Activated CD8-positive, alpha-beta memory T cell treated with anti-CD3 and anti-CD28 coated beads, Interleukin-2, amount 10 ng/mL, durations not matched to agents 7 days and 5 days (primary cell): ENCODE data around the gene PIM1. TPM values are rescaled to one million over a fixed set of nuclear protein-coding genes. Genes with fewer than 3 reads are reported as not detected.

ENCODE experiments used
- ATAC-seq: fragments of 150-1000 bp; cut with Tn5 transposase; one replicate; pipeline ENCODE4 v1.10.0; 2021; ENCODE audit warnings: moderate library complexity
- CTCF ChIA-PET: fragments of 350-600 bp; sonication (Branson Sonifier 250); formaldehyde crosslinking; loops from one replicate; lab custom pipeline; 2021; ENCODE audit warnings: antibody characterized with exemption; lab: Charles Lee
- DNase-seq: peaks from one replicate; pipeline ENCODE4 v3.0.0-alpha.2; 2020
- H3K27ac Mint-ChIP-seq: one replicate; pipeline ENCODE4 v1.8.0; 2021; ENCODE audit warnings: mild to moderate bottlenecking, mixed read lengths
- H3K27me3 Mint-ChIP-seq: one replicate; pipeline ENCODE4 v1.8.0; 2021; ENCODE audit warnings: mixed read lengths
- H3K36me3 Mint-ChIP-seq: one replicate; pipeline ENCODE4 v1.8.0; 2021; ENCODE audit warnings: mild to moderate bottlenecking, mixed read lengths
- H3K4me1 Mint-ChIP-seq: one replicate; pipeline ENCODE4 v1.8.0; 2021; ENCODE audit warnings: mixed read lengths
- H3K4me3 Mint-ChIP-seq: one replicate; pipeline ENCODE4 v1.8.0; 2021; ENCODE audit warnings: mild to moderate bottlenecking, moderate library complexity, mixed read lengths
- H3K9me3 Mint-ChIP-seq: one replicate; pipeline ENCODE4 v1.8.0; 2022; ENCODE audit warnings: low read depth, mixed read lengths
- total RNA-seq, 2 experiments: library from RNA; stranded (reverse); gene quantifications; one replicate each; pipeline ENCODE4 v1.2.3, GENCODE V29; 2021

Gene PIM1
- total RNA-seq, 2 experiments from 2014 or later = 361 to 464 TPM

DNA sequence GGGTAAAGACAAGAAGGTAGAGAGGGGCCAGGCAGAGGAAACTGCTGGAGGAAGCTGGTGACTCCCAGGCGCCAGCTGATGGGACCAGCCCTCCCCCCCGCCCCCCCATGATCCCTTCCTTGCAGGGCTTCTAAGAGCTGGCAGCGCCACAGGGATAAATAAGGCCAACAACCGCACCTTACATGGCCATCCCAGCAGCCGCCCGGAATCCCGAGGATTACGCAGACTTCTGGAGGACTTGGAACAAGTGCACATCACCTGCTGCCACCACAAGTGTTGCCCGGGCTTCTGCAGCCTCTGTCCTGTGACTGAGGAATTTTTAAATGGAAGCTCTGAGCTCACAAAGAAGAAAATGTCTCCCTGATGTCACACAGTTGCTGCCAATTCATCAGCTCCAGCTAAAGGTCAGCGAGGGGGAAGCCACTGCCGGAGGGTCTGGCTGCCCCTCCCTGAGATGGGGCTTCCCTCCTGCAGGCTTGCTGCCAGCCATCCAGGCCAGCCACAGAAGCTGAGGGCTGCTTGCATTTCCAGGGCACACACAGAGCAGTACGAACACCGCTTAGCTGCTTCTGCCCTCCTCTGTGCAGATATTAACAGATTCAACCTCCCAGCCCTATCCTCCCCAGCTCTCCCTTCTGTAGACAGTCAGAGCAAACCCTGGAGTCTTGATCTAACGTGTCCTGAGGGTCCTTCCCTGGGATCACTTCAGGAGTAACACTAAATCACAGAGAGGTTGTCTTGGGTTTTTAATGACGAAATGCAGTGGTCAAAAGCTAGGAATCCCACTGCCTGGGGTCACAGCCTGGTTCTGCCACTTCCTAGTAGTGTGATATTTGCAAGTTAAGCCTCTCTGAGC lies 38.6 kb upstream of the PIM1 start:
- no peak overlapping the region for H3K4me3 Mint-ChIP-seq
- no peak for ATAC-seq
- CTCF ChIA-PET = interaction anchor here (0.7 to 2.3 kb wide), 5 partner anchors 8 to 44 kb away, joined by 3 to 5 read pairs (median 3); no protein-coding TSS in a partner anchor

DNA sequence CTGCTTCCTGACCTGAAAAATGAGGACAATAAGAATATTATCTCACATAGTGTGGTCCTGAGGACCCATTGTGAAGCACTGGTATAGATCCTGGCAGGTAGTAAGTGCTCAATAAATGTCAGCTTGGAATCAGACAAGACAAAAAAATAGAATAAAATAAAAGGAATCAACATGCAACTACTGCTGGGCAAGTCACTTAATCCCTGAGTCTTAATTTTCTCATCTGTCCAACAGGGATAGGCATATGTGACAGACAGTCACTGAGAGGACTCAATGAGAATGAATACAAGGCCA lies 38.0 kb upstream of the PIM1 start:
- no peak overlapping the region for H3K27ac Mint-ChIP-seq
- H3K9me3 Mint-ChIP-seq = no peaks in the 10 kb centered on the region
- CTCF ChIA-PET = interaction anchor here (1.2 kb wide), 1 partner anchor 44 kb away, joined by 3 read pairs; no protein-coding TSS in a partner anchor

More for the DNA sequence above, 38.6 kb upstream of the PIM1 start:
- H3K27ac Mint-ChIP-seq = no peak overlapping the region
- no peak for DNase-seq
- H3K9me3 Mint-ChIP-seq = no peaks in the 10 kb centered on the region
- peaks cover 3% of the 10 kb centered on the region for H3K27me3 Mint-ChIP-seq
- H3K36me3 Mint-ChIP-seq = no peaks in the 10 kb centered on the region
- peaks cover 37% of the 10 kb centered on the region for H3K4me1 Mint-ChIP-seq

DNA sequence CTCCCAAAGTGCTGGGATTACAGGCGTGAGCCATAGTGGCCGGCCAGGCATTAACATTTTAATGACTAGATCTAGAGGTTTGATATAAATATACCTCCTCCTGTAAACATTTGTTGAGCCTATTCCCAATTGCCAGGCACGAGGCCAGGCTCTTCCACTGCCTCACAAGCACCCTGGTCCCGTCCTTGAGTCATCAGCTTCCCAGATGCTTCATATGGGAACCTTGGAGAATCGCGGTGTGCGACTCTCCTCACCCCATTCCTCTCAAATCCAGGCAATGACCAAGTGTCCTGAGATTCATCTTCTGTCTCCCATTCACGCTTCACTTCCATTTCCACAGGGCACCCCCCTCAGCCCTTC lies 35.9 kb upstream of the PIM1 start:
- H3K27ac Mint-ChIP-seq = peak overlapping the region; percentile 89
- peaks cover 56% of the 10 kb centered on the region for H3K4me1 Mint-ChIP-seq
- no peaks in the 10 kb centered on the region for H3K36me3 Mint-ChIP-seq
- no peaks in the 10 kb centered on the region for H3K9me3 Mint-ChIP-seq
- no peak for DNase-seq
- H3K27me3 Mint-ChIP-seq = no peaks in the 10 kb centered on the region
- no peak overlapping the region for H3K4me3 Mint-ChIP-seq
- no peak for ATAC-seq
- CTCF ChIA-PET = interaction anchor here (0.8 to 3.3 kb wide), 6 partner anchors 9 to 115 kb away, joined by 3 to 9 read pairs (median 4); no protein-coding TSS in a partner anchor

More for the DNA sequence above, 38.0 kb upstream of the PIM1 start:
- DNase-seq (no peak), ATAC-seq (no peak)
- Mint-ChIP-seq H3K4me1 (peaks cover 41% of the 10 kb centered on the region), H3K4me3 (no peak overlapping the region), H3K27me3 (no peaks in the 10 kb centered on the region), H3K36me3 (no peaks in the 10 kb centered on the region)

DNA sequence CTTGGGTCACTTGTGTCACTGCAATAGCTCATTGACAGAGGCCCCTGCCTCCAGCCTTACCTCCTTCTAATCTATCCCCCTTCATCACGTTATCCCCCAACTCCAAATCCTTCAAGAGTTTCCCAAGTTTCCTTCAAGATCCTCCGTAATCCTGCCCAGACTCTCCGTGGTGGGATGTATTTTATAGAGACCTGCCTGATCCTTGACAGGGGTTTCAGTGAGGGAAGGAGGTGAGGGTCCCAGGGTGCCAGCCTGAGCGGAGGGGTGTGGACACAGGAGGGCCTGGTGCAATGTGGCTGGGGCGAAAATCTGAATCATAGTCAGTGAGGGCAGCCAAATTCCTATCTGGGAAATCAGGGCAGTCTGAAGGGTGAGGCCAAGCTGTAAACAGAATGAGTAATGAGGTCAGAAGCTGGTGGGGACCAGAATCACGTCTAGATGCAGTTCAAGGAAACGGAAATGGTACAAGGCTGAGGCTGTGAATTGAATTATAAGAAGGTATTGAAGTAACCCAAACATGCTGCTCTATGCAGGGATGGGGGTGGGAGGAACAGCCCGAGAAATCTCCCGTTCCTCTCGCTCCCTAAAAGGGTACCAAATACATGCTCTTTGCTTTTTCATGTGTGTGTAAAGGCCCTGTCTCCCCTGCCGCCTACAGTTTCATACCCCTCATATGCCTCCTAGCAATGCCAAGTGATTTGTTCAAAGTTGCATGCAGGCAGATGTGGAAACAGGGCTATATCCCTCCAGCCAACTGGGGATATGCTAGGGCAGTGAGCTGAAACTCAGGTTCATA lies 35.4 kb upstream of the PIM1 start:
- Mint-ChIP-seq H3K27me3 (no peaks in the 10 kb centered on the region), H3K9me3 (no peaks in the 10 kb centered on the region), H3K27ac (peak overlapping the region; percentile 89), H3K4me1 (peaks cover 56% of the 10 kb centered on the region), H3K36me3 (no peaks in the 10 kb centered on the region), H3K4me3 (peak overlapping the region; percentile 12)
- CTCF ChIA-PET = interaction anchor here (0.6 to 3.3 kb wide), 6 partner anchors 8 to 116 kb away, joined by 3 to 9 read pairs (median 4); no protein-coding TSS in a partner anchor
- ATAC-seq (peak; percentile 84), DNase-seq (peak; percentile 69)

DNA sequence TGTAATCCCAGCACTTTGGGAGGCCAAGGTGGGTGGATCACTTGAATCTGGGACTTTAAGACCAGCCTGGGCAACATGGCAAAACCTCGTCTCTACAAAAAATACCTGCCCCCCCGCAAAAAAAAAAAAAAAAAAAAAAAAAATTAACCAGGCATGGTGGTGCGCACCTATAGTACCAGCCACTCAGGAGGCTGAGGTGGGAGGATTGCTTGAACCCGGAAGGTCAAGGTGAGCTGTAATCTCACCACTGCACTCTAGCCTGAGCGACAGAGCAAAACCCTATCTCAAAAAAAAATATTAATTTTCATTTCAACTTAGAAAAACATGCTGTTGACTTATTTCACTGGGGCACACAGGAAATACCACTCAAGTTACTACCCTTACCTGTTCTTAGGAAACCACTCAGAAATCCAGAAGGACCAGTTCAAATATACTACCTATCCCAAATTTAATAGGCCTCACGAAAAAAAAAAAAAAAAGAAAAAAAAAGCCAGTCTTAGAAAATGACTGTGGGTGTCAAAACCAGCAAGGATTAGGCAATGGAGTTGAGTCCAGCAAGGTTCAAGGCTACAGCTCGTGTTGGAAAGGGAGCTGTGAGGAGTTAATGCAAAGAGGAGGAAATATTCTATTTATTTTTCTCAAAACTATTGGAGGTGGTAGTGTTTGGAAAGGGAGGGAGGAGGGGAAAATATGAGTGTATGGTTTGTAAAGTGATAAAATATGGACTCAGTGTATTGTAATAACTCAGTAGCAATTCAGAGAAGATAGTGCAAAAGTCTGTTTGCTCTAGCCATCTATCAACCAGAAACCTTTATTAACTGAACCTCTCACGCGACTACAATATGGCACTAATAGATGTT lies 33.9 kb upstream of the PIM1 start:
- Mint-ChIP-seq H3K9me3 (no peaks in the 10 kb centered on the region), H3K27me3 (no peaks in the 10 kb centered on the region), H3K4me3 (no peak overlapping the region), H3K4me1 (peaks cover 47% of the 10 kb centered on the region), H3K36me3 (no peaks in the 10 kb centered on the region), H3K27ac (no peak overlapping the region)
- CTCF ChIA-PET = interaction anchor here (0.6 to 3.3 kb wide), 9 partner anchors 13 to 707 kb away, joined by 3 to 9 read pairs (median 3); no protein-coding TSS in a partner anchor
- ATAC-seq (no peak), DNase-seq (no peak)

DNA sequence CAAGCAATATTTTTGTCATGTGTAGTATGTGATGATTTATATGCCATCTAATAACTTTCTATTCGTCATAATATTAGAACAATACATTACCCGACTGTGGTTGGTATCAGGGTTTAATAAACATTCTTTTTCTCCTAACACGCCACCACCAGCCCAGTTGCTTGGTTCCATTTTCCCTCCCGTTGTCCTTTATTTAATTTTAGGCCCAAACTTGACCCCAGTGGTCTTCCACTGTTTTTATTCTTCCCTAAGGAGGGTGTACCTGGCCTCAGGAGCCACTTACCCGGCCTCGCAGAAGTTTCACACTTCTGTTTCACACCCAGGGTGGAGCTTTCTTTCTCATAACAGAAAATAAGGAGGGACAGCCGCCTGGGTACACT lies 33.1 kb upstream of the PIM1 start:
- H3K4me1 Mint-ChIP-seq = peaks cover 52% of the 10 kb centered on the region
- no peak for ATAC-seq
- peak overlapping the region; percentile 84 for H3K27ac Mint-ChIP-seq
- H3K27me3 Mint-ChIP-seq = no peaks in the 10 kb centered on the region
- CTCF ChIA-PET = interaction anchor here (0.6 to 1.6 kb wide), 9 partner anchors 13 to 707 kb away, joined by 3 to 4 read pairs (median 3); no protein-coding TSS in a partner anchor
- no peak overlapping the region for H3K4me3 Mint-ChIP-seq
- H3K36me3 Mint-ChIP-seq = peaks cover 1% of the 10 kb centered on the region
- H3K9me3 Mint-ChIP-seq = no peaks in the 10 kb centered on the region
- no peak for DNase-seq

DNA sequence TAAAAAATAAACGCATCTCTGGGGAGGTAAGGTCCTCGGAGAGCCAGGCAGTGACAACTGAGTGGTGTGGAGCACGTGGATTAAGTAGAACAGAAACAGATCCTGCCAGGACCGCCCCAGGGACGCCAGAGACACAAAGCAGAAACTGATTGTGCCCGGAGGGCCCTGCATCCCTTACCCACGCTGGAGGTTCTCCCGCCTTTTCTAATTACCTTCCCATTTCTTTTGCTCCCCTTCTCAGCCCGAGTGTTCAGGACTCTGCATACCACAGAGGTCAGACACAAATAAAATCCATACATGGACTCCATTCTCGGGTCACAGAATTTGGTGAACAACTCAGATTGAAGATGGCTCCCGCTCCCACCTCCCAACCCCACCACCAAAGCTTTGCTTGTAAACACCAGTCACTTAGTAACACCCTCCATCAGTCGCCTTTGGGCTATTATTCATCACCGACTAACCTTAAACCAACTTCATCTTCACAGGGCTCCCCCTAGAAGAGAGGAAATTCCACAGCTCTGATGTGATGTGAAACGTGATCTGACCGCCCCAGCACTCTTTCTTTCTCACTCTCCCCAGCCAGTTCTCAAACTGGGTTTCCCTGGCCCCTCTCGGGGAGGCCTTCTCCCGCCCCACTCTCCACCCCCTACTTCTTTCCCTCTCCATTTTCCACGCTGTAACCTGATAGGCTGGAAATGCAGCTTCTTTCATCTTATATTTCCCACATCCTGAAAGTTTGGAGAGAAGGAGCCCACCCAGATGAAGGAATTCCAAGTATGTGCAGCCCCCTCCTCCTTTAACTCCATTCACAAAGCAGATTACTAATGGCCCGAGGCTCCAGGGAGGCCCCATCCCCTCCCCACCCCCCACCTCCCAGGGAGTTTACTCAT lies 32.5 kb upstream of the PIM1 start:
- ATAC-seq (peak; percentile 63), DNase-seq (peak; percentile 56)
- peak overlapping the region; percentile 42 for H3K4me3 Mint-ChIP-seq
- CTCF ChIA-PET = interaction anchor here (0.6 to 1.6 kb wide), 7 partner anchors 12 to 706 kb away, joined by 3 to 4 read pairs (median 3); no protein-coding TSS in a partner anchor
- peaks cover 58% of the 10 kb centered on the region for H3K4me1 Mint-ChIP-seq
- peak overlapping the region; percentile 84 for H3K27ac Mint-ChIP-seq
- no peaks in the 10 kb centered on the region for H3K27me3 Mint-ChIP-seq
- peaks cover 1% of the 10 kb centered on the region for H3K36me3 Mint-ChIP-seq
- no peaks in the 10 kb centered on the region for H3K9me3 Mint-ChIP-seq

DNA sequence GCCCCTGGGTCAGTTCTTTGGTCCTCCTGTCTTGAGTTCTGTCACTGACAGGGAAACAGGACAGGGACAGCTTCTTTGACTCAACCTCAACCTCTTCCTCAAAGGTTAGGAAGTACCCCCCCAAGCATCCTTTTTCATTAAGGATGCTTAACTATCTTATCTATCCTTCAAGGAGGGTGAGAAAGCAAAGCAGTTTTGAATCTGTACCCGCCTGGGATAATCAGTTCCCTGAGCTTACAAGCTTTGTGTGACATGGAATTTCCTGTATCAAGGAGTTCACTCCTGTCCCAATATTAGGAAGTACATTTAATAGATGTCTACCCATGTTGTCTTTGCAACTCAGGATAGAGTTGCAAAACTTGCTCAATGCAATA lies 31.1 kb upstream of the PIM1 start:
- Mint-ChIP-seq H3K9me3 (no peaks in the 10 kb centered on the region), H3K4me3 (no peak overlapping the region), H3K27me3 (no peaks in the 10 kb centered on the region), H3K27ac (no peak overlapping the region), H3K4me1 (peaks cover 61% of the 10 kb centered on the region), H3K36me3 (peaks cover 1% of the 10 kb centered on the region)
- no peak for ATAC-seq
- no peak for DNase-seq
- CTCF ChIA-PET = no interaction called here

DNA sequence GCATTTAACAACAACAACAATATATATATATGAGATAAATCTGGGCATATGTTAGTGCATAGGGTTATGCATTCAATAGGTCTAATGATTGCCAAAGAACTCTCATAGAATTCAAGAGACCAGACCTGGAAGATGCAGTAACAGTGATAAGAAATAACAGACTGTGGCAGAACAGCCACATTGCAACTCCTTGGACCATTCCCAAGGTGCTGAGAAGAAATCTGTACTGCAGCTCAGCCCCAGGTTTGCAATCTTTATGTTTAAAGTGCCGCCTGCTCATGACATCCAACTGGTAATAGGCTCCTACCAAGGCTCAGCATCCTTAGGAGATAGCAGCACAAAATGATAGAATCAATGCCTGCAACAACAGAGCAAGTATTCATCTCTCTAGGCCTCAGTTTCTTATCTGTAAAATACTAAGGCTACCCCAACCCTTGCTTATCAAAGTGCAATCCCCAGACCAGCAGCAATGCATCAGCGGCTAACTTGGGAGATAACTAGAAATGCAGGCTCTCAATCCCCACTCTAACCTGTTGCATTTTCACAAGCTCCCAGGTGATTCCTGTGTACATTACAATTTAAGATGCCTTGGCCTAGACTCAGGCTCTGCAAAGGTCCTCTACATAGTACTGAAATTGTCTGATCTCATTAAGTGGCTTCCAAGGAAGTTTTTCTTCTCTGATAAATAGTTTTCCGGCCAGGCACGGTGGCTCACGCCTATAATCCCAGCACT lies 30.6 kb upstream of the PIM1 start:
- H3K36me3 Mint-ChIP-seq = peaks cover 1% of the 10 kb centered on the region
- H3K4me1 Mint-ChIP-seq = peaks cover 58% of the 10 kb centered on the region
- ATAC-seq (no peak), DNase-seq (no peak)
- H3K27me3 Mint-ChIP-seq = no peaks in the 10 kb centered on the region
- H3K9me3 Mint-ChIP-seq = no peaks in the 10 kb centered on the region
- no peak overlapping the region for H3K4me3 Mint-ChIP-seq
- CTCF ChIA-PET = interaction anchor here (0.8 kb wide), 1 partner anchor 12 kb away, joined by 3 read pairs; no protein-coding TSS in a partner anchor
- H3K27ac Mint-ChIP-seq = no peak overlapping the region

DNA sequence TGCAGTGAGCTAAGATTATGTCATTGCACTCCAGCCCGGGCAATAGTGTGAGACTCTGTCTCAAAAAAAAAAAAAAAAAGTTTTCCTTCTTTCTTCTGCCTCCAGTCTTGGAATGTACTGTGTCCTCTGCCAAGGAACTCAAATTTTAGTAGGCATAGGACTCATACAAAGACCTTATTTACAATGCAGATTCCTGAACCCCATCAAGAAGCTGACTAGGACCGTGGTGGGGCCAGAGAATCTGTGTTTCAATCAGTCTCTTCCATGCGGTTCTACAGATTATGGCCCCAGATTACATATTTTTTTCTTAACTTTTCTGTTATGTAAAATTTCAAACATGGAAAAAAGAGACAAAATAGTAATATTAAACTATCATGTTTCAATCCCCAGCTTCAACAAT lies 29.8 kb upstream of the PIM1 start:
- Mint-ChIP-seq H3K4me1 (peaks cover 52% of the 10 kb centered on the region), H3K27me3 (no peaks in the 10 kb centered on the region), H3K27ac (no peak overlapping the region), H3K4me3 (no peak overlapping the region), H3K36me3 (peaks cover 1% of the 10 kb centered on the region), H3K9me3 (no peaks in the 10 kb centered on the region)
- CTCF ChIA-PET = interaction anchor here (0.8 to 1.2 kb wide), 3 partner anchors 11 to 53 kb away, joined by 3 read pairs; no protein-coding TSS in a partner anchor
- no peak for DNase-seq
- ATAC-seq = no peak

DNA sequence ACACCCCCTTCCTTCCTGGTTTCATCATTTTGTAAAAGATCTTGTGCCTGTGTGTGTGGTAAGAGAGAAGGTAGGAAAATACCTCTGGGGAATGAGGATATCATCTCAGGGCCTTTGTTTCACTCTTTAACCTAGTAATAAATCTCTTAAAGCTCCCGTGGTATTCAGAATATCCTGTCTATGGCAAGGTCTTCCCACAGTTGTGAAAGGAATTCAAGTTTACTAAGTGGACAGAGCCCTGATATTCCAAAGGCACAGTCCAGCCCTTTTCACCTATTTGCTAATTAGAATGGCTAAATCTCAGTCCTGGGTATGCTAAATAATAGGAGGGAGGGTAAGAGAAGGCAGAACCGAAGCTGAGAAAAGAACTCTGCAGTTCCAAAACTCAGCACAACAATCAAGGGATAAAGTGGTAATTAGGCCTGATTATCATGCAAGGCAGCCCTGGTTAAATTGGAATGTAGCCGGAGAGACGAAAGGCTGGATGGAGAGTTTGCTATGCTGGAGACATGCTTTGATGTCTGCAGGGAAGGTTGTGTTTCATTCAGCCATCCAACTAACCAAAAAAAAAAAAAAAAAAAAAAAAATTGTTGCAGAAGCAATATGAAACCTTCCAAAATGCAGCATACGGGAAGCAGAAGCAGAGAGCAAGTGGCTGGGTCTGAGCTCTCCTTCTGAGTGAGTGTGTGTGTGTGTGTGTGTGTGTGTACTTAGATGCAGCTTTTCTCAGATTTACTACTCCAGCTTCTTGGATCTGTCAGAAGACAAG lies 28.5 kb upstream of the PIM1 start:
- Mint-ChIP-seq H3K27ac (peak overlapping the region; percentile 53), H3K36me3 (peaks cover 1% of the 10 kb centered on the region), H3K4me1 (peaks cover 44% of the 10 kb centered on the region), H3K9me3 (no peaks in the 10 kb centered on the region), H3K4me3 (no peak overlapping the region), H3K27me3 (no peaks in the 10 kb centered on the region)
- CTCF ChIA-PET = interaction anchor here (0.7 to 1.9 kb wide), 6 partner anchors 20 to 678 kb away, joined by 3 to 6 read pairs (median 3); partner anchors contain the start of gene ZFAND3
- ATAC-seq (no peak), DNase-seq (no peak)
